Ishikawa (cell line): ENCODE measurements around the gene NLGN1.

Source experiments
- TCF12 ChIP-seq: IDR thresholded peaks from 2 replicates; pipeline ENCODE4 v1.6.1; 2012; ENCODE audit warnings: low read depth
- YY1 ChIP-seq: IDR thresholded peaks from 2 replicates; pipeline ENCODE4 v1.6.1; 2012; ENCODE audit warnings: low read depth

GRCh38 chr3:173702561-173702960 is 305.0 kb downstream of the NLGN1 start:
- no peak for TF ChIP-seq YY1
- no peak for TF ChIP-seq TCF12
